Stimulated activated CD4-positive, alpha-beta T cell treated with anti-CD3 and anti-CD28 coated beads, Interleukin-1b, Interleukin-23, amount 100 ng/mL, for 4 hours (primary cell): ENCODE results near the gene ATP8B3.
"Not testable (repeated sequence)": the region's sequence is repeated elsewhere in the genome, so short reads cannot be mapped to it uniquely, and the experiment has no call there.

Experiments
- DNase-seq, 2 donors: peaks; one replicate each; pipeline ENCODE4 v3.0.0-alpha.2; 2020; ENCODE audit warnings: low read depth in 2 of 2

Gene ATP8B3

DNA sequence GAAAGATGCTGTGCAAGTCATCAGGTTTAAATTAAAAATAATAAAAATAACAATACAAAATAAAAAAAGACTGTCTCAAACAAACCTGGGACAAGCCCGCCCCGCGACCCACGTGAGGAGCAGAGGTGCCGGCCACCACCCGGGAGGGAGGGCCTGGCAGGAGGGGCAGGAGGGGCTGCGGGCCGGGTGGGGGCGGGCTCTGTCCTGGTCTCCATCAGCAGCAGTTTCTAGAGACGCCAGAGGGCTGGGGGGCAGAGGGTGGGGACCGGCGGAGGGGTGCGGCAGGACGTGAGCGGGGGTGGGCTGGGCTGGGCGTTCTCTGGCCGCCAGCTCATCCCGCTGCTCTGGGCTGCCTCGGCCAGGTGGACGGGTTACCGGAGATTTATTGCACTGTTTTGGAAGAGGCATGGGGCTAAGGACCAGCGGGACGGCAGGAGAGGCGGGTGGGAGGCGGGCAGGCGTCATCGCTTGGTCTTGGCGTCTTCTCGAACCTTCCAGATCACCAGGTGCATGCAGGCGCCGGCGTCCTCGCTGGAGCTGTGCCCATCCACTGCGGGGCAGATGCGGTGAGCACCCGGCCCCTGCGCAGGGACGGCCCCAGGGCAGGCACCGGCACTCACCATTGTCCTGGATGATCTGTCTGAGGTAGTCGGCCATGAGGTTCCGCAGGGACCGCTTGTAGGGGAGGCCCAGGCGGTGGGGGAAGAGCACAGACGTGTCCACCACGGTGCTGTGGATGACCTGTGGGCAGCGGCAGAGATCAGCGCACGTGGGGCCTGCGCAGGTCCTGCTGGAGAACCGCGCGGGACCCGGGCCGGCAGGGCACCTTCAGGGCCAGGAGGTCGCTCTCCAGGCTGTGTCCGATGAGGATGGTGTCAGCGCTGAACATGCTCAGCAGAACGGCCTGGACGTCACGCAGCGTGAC is 3.8 kb upstream of the ATP8B3 start:
- DNase-seq = no peak

DNA sequence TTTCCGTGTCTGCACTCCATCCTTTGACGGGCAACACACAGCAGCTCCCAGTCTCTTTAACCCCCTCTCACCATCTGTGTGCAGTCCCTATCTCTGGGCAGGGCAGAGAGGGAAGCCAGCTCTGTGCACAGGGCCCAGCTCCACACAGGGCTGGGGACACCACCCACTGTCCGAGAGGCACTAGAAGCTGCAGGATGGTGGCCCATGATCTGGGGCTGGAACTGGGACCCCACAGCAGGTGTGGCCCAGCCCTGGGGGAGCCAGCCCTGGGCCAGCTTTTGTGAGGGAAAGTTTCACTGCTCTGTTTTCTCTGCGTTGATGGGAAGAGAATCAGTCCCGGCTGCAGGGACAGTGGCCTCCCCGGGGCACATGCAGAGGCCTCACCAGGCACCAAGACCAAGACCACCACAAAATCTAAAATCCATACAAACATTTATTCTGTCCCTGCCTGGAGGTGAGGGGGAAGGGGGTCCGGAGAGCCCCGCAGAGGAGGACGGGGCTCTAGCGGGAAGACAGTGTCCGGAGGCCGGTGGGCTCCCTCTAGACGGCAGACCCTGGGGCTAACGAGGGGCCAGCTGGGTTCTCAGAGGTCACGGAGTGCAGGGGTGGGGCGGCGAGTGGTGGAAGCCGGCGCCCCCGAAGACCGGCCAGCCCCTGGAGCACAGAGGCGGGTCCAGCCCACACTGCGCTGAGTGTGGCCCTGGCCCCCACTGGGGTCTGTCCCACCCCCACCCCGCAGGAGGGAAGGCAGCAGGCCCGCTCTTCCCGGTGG is 2.9 kb upstream of the ATP8B3 start:
- DNase-seq = no peak

DNA sequence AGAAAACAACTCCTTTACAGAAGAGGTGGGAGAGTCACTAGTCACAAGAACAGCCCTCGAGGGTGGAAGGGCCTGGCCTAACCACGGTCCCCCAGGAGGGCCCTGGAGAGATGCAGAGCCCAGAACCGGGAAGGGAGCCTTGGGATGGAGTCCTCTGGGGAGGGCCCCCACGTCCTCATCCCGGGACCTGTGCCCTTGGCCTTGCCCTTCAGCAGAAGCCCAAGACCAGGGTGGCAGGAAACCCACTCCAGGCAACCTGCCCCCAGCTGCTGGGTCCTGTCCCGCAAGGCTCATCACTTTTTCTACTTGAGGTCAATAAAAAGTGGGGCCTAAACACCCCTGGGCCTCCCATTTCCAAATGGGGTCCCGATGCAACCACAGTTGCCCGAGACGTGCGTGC is 2.3 kb upstream of the ATP8B3 start:
- DNase-seq = no peak

DNA sequence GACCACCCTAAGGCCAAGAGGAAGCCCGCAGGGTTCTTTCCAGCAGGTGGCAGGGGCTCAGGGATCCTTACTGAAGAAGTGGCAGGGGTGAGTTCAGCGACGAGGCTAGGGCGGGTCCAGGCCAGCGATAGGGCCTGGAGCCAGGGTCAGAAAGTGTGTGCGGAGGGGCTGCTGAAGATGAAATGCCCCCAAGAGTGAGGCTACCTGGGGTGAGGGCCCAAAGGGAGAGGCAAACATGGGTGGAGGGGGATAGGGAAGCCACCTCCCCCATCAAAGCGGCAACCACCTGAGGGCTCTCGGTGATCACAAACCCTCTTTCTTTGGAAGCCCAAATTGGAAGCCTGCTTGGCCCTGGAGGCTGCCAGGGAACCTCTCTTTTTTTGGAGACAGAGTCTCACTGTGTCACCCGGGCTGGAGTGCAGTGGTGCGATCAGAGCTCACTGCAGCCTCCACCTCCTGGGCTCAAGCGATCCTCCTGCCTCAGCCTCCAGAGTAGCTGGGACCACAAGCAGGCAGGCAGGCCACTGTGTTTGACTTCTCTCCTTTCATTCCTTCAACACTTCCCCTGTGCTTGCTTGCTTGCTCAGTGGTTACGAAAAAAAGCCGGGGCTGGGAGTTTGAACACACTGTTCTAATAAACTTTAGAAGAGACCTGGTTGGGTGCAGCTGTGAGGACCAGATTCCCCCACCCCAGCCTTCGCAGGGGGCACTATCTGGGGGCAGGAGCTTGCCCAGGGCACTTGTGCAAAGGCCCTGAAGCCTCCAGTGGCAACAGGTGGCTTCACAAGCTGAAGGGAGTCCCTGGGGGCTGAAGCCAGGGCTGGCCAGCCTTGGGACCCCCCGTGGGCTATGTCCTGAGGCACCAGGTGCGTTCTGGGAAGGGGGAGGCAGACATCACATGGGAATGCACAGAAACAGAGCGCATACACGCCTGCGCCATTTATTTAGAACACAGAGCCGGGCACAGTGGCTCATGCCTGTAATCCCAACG is 1.4 kb upstream of the ATP8B3 start:
- no peak for DNase-seq

DNA sequence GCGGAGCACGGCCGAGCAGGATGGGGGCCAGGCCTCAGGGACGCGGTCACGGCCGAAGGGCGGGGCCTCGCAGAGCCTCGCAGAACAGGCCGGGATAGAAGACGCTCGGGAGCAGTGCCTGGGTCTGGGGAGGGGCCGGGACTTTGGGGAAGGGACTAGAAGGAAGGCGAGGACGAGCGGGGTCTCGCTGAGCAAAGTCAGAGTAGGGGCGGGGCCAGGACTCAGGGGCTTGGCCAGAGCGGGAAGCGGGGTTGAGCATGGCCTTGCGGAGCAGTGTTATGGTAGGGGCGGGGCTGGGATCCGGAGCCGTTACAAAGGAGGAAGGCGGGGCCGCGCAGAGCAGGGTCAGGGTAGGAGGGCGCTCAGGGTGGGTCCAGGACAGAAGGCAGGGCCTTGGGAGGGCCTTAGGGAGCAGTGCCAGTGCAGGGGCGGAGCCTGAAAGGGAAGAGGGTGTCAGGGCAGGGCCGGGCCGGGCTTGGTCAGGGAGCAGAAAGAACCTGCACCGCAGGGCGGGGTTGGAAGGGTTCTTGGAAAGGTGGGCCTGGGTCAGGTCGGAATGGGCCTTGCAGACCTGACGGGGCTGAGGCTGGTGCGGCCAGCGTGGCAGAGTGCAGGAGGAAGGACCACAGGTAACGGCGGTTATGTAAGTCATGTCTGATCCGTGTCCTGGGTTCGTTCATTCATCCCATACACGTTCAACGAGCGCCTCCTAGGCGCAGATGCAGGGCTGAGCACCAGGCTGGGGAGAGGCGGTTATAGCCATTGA is 533 bp upstream of the ATP8B3 start:
- DNase-seq = peak; percentile 53 to 68

DNA sequence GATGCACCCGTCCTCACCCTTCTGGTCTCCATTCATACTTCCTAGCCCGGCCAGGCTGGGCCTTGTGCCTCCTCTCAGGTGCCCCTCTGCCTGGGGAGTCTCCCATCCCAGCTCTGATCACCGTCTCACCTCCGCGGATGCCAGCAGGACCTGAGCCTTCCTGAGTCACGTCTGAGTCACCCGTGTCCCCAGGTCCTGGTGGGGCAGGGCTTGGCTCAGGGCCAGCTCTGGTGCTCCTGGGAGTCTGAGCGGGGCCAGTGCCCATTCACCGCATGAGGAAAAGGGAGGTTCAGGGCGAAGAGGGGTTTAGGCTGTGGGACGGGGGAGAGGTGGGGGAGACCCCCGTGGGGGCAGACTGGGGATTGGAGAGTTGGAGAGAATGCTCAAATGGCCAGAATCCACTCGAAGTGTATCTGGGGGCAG is 593 bp downstream of the ATP8B3 start:
- peak; percentile 36 to 47 for DNase-seq

DNA sequence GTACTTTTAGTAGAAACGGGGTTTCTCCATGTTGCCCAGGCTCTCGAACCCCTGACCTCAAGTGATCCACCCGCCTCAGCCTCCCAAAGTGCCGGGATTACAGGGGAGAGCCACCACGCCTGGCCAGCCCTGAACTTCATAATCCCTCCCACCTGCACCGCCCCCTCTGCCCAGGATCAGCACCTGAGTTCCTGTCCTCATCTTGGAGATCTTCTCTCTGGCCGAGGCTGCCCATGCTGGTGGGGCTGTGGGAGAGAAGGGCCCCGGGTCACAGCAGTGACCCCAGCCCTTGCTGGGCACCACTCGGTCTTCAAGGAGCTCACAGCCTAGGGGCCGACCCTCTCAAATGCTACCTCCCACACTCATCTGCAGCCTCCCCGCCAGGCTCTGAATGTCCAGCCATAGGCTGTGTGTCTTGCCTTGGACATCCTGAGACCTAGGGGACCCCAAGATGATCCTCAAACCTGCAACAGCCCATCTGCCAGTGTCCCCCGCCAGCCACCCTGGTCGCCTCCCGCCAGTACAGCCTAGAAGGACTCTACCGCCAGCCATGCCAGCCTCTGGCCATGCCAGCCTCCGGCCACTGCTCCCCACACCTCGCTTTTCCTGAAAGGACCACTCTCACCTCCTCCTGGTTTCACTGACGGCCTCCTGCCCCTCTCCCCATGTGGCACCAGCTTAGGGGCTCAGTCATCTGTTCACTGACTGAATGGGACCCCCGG is 1.5 kb downstream of the ATP8B3 start:
- DNase-seq = no peak

DNA sequence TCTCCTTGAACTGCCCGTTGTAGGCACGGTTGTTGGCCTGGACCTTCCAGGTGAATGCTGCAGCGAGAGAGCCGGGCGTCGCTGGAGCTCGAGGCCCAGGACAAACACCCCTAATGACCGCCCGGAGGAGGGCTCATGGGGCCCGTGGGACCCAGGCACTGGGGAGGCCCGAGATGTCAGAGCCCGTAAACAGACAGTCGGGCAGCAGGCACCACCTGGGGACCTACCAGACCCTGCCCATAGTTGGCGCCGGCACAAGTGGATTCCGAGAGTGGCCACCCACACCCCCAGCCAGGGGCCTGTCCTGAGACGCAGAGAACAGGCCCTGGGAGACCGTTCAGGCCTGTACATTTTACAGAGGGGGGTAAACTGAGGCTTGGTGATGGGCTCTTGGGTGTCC is 2.4 kb downstream of the ATP8B3 start:
- DNase-seq = no peak

DNA sequence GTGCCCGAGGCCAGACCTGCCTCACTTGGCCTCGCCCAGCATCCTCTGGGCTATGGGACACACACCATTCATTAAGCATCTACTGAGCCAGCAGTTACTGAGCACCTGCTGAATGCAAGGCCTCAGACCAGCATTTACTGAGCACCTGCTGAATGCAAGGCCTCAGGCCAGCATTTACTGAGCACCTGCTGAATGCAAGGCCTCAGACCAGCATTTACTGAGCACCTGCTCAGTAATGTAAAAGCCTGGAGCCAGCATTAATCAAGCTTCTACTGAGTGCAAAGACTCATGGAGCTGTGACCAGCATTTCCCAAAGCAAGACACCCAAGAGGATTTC is 3.7 kb downstream of the ATP8B3 start:
- no peak for DNase-seq

DNA sequence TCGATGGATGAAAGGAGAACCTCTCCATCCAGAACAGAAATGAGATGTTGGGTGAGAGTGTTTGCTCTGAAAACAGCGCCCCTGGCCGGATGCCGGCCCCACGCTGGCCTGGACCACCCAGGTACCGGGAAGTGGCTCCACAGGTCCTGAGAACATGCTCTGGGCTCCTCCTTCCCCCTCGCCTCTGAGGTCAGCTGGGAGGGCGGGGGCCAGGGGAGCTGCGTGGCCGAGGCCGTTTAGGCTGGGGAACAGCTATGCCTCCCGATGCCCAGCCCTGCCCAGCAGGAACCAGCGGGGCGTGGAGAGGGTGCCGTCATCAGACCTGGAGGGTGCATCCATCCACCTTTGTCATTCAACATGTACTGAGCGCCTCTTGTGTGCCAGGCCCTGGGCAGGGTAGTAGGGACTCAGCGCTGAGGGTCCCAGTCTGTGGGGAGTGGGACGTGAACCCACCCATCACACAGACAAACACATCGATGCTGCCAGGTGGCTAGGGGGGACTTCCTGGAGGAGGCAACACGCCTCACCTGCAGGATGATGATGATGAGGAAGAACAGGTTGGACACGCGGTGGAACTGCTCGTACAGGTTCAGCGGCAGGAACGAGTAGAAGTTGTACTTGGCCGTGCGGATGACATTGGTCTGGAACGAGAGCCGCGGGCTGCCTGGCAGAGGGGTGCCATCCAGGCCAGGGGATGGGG is 4.2 kb downstream of the ATP8B3 start:
- DNase-seq = no peak

DNA sequence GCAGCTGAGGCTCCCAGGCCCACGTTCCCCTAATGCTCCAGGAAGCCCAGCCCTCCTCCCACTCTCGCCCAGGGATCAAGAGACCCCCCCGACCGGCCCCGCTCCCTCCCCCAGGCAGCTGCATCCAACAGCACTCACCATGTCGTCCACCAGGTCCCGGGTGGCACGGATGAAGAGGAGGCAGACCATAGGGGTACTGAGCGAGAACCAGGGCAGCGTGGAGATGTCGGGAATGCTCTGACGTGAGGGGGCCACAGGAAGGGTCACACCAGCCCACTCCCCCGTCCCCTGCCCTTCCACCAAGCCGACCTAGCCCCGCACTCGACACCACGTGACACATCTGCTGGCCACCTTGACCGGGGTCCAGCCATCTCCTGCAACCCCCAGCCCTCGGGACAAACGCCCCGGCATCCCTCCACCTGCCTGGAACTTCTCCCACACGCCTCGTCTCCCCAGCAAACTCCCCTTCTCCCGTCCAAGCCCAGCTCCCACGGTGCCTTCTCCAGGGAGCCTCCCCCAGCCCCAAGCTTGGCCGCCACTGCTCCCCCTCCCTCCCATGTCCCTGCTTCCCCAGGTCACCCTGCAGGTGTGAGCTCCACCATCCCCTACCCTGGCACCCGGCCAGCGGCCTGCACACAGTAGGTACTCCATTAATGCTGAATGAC is 4.9 kb downstream of the ATP8B3 start:
- no peak for DNase-seq

DNA sequence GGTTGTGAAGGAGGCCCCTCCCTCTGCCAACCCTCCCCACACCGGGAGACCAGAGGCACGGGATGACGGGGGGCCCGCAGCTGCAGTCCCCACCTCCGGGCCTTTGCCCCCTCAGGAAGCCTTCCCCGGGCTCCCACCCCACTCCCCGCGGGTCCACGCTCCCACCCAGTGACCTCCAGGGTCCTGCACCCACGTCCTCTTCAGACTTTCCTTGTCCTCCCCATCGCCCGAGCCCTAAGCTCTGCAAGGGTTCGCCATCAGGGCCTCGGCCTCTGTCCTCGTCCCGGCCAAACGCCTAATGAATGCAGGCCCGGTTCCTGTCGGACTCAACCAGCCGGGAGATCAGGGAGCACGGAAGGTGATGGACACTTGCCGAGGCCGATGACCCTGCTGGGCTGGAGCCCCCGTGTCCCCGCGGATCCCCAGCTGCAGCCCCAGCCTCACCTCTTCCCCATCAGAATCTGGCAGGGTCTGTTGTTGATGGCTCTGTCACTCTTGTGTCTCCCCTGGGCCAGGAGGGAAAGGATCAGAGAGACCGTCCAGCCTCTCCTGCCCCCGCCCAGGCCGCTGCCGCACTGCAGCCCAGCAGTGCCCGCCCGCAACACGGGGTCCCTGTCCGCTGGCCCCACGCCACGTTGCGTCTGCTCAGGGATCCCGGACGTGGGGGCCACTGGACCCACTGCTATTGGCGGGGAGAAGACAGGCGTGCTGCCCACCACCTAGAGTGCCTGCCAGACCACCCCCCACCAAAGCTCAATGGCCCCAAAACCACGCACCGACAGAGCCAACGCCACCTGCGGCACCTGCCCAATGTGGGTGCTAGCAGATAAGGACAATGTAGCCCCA is 5.7 kb downstream of the ATP8B3 start:
- no peak for DNase-seq

DNA sequence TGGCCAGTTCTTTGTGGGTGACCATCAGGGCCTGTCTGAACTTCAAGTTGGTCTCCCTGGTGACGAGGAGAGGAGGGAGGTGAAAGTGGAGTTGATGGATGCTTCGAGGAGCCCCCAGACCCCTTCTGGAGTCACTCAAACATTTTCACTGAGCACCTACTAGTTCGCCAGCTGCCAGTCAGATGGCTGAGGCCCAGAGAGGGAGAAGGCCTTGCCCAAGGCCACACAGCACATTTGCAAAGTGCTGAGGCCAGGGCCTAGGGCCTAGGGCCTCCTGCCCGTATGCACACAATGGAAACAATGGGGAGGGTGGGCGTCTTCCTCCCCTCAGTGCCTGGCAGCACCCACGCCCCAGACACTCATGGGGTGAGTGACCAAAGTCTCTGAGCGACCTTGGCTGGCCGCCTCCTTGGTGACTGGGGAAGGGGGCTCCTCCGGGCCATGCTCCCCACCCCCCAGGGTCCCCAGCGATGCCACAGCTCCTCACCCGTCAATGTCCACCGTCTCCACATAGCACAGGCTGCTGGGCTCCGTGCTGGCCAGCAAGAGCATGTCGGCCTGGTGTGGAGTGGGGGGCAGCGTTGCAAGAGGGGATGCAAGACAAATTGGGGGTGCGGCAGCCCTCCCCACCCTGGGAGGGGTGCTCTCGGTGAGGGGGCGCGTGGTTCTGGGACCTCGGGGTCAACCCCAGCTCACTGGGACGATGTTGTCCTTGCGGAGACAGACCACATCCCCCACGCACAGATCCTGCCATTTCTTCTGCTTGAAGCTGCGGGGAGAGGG is 6.5 kb downstream of the ATP8B3 start:
- no peak for DNase-seq

DNA sequence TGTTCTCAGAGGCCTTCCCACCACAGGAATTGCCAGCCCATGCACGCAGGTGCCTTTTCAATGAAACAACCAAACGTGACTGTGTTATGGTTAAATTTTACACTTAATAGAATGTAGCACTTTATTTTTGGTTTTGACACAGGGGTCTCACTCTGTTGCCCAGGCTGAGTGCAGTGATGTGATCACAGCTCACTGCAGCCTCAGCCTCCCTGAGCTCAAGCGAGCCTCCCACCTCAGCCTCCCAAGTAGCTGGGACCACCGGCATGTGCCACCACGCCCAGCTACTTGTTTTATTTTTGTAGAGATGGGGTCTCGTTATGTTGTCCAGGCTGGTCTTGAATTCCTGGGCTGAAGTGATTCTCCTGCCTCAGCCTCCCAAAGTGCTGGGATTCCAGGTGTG is 7.2 kb downstream of the ATP8B3 start:
- no peak for DNase-seq

DNA sequence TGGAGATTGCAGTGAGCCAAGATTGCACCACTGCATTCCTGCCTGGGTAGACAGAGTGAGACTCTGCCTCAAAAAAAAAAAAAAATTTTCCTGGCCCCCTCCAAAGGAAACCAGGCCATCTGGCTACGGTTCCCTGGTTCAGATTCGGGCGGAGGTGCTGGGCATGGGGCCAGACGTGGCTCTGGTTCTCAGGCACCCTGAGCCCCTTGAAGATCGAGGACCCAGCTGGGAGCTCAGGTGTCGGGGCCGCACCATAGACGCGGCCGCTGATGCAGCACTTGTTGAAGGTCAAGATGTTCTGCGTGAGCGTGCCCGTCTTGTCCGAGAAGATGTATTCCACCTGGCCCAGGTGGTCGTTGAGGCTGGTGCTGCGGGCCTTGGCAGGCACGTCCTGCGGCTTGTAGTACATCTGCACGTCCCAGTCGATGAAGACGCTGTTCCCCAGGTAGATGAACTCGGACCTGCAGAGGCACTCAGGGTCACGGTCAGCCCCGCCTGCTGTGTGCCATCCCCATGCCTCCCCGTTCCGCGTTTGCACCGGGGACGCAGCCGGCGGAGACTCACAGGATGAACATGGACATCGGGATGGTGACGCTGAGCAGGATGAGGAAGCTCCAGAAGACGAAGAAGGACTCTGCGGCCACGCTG is 12.3 kb downstream of the ATP8B3 start:
- DNase-seq = no peak

DNA sequence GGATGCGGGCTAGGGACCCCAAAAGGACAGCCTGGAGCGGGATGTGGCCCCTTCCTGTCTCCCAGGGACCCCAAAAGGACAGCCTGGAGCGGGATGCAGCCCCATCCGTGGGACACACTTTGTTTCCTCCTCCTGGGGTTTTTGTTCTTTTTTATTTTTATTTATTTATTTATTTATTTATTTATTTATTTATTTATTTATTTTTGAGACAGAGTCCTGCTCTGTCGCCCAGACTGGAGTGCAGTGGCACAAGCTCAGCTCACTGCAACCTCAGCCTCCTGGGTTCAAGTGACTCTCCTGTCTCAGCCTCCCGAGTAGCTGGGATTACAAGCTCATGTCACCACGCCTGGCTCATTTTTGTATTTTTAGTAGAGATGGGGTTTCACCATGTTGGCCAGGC is 14.8 kb downstream of the ATP8B3 start:
- DNase-seq = not testable (repeated sequence)
